ENCODE measurements around the gene ZFC3H1. TPM values are rescaled to one million over a fixed set of nuclear protein-coding genes. Genes with fewer than 3 reads are reported as not detected.

Gene ZFC3H1
- total and polyA plus RNA-seq, 2 experiments from 2014 or later = 15.1 to 27.0 TPM

- 0 out of 2 replicates have a peak, but pooled peaks cover 6% of the 10 kb centered on the region for H3K4me1 ChIP-seq (ENCODE audit: insufficient read depth)
- in situ Hi-C loops (cut with MboI) = no loop called here
- H3K4me2 ChIP-seq (ENCODE audit: unreplicated experiment) = no peak overlapping the region
- 76 to 79% methylated on average over 10 of the region's 10 CpGs for WGBS, 2 experiments (ENCODE audit: low coverage in 1 of 2, low lambda C conversion rate in 2 of 2, missing lambda C conversion rate in 2 of 2)
- DNase-seq = no peak
- no peak overlapping the region for H2AFZ ChIP-seq
- peaks cover 20% of the 10 kb centered on the region for H3K36me3 ChIP-seq (ENCODE audit: low read depth)
- no peaks in the 10 kb centered on the region for H3K9me3 ChIP-seq (ENCODE audit: low read depth)
- no peaks in the 10 kb centered on the region for H3K79me2 ChIP-seq (ENCODE audit: insufficient read depth)
- H3K27ac ChIP-seq = no peak overlapping the region
- H3K9ac ChIP-seq = no peak overlapping the region
- no peak overlapping the region for H3K4me3 ChIP-seq
- H3K9me2 ChIP-seq (ENCODE audit: insufficient read depth) = no peaks in the 10 kb centered on the region
- no peaks in the 10 kb centered on the region for H4K20me1 ChIP-seq (ENCODE audit: insufficient read depth)
- no peaks in the 10 kb centered on the region for H3K27me3 ChIP-seq (replicated peaks; ENCODE audit: insufficient read depth)
- peaks cover 58% of the 10 kb centered on the region for H3F3A ChIP-seq (ENCODE audit: insufficient read depth)
- TF ChIP-seq EZH2 (IDR thresholded peaks at IDR 0.05; ENCODE audit: insufficient read depth, poor library complexity, severe bottlenecking) (no peak), EZH2phosphoT487 (IDR thresholded peaks at IDR 0.05; ENCODE audit: insufficient read depth, low read depth) (no peak)
Measured at GRCh38 chr12:71602761-71603577, 60.7 kb downstream of the ZFC3H1 start.

GRCh38 chr12:71601546-71601945 is 62.1 kb downstream of the ZFC3H1 start:
- no peaks in the 10 kb centered on the region for H3K27me3 ChIP-seq (replicated peaks; ENCODE audit: insufficient read depth)
- no peaks in the 10 kb centered on the region for H4K20me1 ChIP-seq (ENCODE audit: insufficient read depth)
- no peaks in the 10 kb centered on the region for H3K79me2 ChIP-seq (ENCODE audit: insufficient read depth)
- DNase-seq = peak; percentile 10
- no peaks in the 10 kb centered on the region for H3K9me3 ChIP-seq (ENCODE audit: low read depth)
- H3K4me1 ChIP-seq (ENCODE audit: insufficient read depth) = 0 out of 2 replicates have a peak, but pooled peaks cover 6% of the 10 kb centered on the region
- no peak overlapping the region for H3K4me2 ChIP-seq (ENCODE audit: unreplicated experiment)
- TF ChIP-seq EZH2phosphoT487 (IDR thresholded peaks at IDR 0.05; ENCODE audit: insufficient read depth, low read depth) (no peak), EZH2 (IDR thresholded peaks at IDR 0.05; ENCODE audit: insufficient read depth, poor library complexity, severe bottlenecking) (no peak)
- peaks cover 6% of the 10 kb centered on the region; the same call in 1 of the 2 replicates for H3K36me3 ChIP-seq (ENCODE audit: low read depth)
- H2AFZ ChIP-seq = no peak overlapping the region
- H3K27ac ChIP-seq = no peak overlapping the region
- no peaks in the 10 kb centered on the region for H3K9me2 ChIP-seq (ENCODE audit: insufficient read depth)
- in situ Hi-C loops (cut with MboI) = no loop called here
- H3K4me3 ChIP-seq = no peak overlapping the region
- H3F3A ChIP-seq (ENCODE audit: insufficient read depth) = peaks cover 52% of the 10 kb centered on the region
- no peak overlapping the region for H3K9ac ChIP-seq

GRCh38 chr12:71599210-71599609 is 64.4 kb downstream of the ZFC3H1 start:
- no peak overlapping the region for H3K9ac ChIP-seq
- no peaks in the 10 kb centered on the region for H3K27me3 ChIP-seq (replicated peaks; ENCODE audit: insufficient read depth)
- no peak overlapping the region for H3K4me3 ChIP-seq
- H3K36me3 ChIP-seq (ENCODE audit: low read depth) = no peaks in the 10 kb centered on the region
- TF ChIP-seq EZH2 (IDR thresholded peaks at IDR 0.05; ENCODE audit: insufficient read depth, poor library complexity, severe bottlenecking) (no peak), EZH2phosphoT487 (IDR thresholded peaks at IDR 0.05; ENCODE audit: insufficient read depth, low read depth) (no peak)
- DNase-seq = no peak
- H3K4me2 ChIP-seq (ENCODE audit: unreplicated experiment) = no peak overlapping the region
- H3F3A ChIP-seq (ENCODE audit: insufficient read depth) = peaks cover 30% of the 10 kb centered on the region
- no peaks in the 10 kb centered on the region for H3K79me2 ChIP-seq (ENCODE audit: insufficient read depth)
- no peaks in the 10 kb centered on the region for H3K9me3 ChIP-seq (ENCODE audit: low read depth)
- H4K20me1 ChIP-seq (ENCODE audit: insufficient read depth) = no peaks in the 10 kb centered on the region
- in situ Hi-C loops (cut with MboI) = no loop called here
- H3K4me1 ChIP-seq (ENCODE audit: insufficient read depth) = 0 out of 2 replicates have a peak, but pooled peaks cover 6% of the 10 kb centered on the region
- H3K9me2 ChIP-seq (ENCODE audit: insufficient read depth) = no peaks in the 10 kb centered on the region
- H2AFZ ChIP-seq = no peak overlapping the region
- no peak overlapping the region for H3K27ac ChIP-seq

GRCh38 chr12:71594214-71594948 is 69.3 kb downstream of the ZFC3H1 start:
- 14 to 18% methylated on average over 5 of the region's 5 CpGs for WGBS, 2 experiments (ENCODE audit: low coverage in 1 of 2, low lambda C conversion rate in 2 of 2, missing lambda C conversion rate in 2 of 2)
- no peaks in the 10 kb centered on the region for H3K79me2 ChIP-seq (ENCODE audit: insufficient read depth)
- peak overlapping the region; percentile 70 for H2AFZ ChIP-seq
- H3K9me3 ChIP-seq (ENCODE audit: low read depth) = no peaks in the 10 kb centered on the region
- no peaks in the 10 kb centered on the region for H4K20me1 ChIP-seq (ENCODE audit: insufficient read depth)
- no peaks in the 10 kb centered on the region for H3K36me3 ChIP-seq (ENCODE audit: low read depth)
- H3F3A ChIP-seq (ENCODE audit: insufficient read depth) = no peaks in the 10 kb centered on the region
- no peak for TF ChIP-seq EZH2phosphoT487 (IDR thresholded peaks at IDR 0.05; ENCODE audit: insufficient read depth, low read depth)
- no peak for TF ChIP-seq EZH2 (IDR thresholded peaks at IDR 0.05; ENCODE audit: insufficient read depth, poor library complexity, severe bottlenecking)
- no peak overlapping the region for H3K27ac ChIP-seq
- H3K27me3 ChIP-seq (replicated peaks; ENCODE audit: insufficient read depth) = no peaks in the 10 kb centered on the region
- H3K9me2 ChIP-seq (ENCODE audit: insufficient read depth) = no peaks in the 10 kb centered on the region
- H3K4me2 ChIP-seq (ENCODE audit: unreplicated experiment) = peak overlapping the region; percentile 37
- peak; percentile 51 for DNase-seq
- no peak overlapping the region for H3K9ac ChIP-seq
- in situ Hi-C loops (cut with MboI) = no loop called here
- H3K4me3 ChIP-seq = peak overlapping the region; percentile 44; the same call in 1 of the 2 replicates
- no peaks in the 10 kb centered on the region for H3K4me1 ChIP-seq (ENCODE audit: insufficient read depth)
